Heart left ventricle (tissue), 13 donors: Measurements from ENCODE around the gene CACNB4.

Experiments
- POLR2A ChIP-seq, 2 donors: fragments of 450-650 bp; IDR thresholded peaks; one replicate each; pipeline ENCODE4 v1.6.1; 2017; ENCODE audit warnings: antibody characterized with exemption in 2 of 2, mild to moderate bottlenecking in 2 of 2, moderate library complexity in 2 of 2
- TF ChIP-seq, protein P1 (sequence below), 12 donors: fragments of 200-600 bp; sonication (generic) in 4 of 12; IDR thresholded peaks; one replicate each; pipeline versions ENCODE4 v1.5.0 to v1.8.0; 2018 to 2022; ENCODE audit warnings: antibody characterized with exemption in 12 of 12, mild to moderate bottlenecking in 5 of 12
- donor health status: ischemic (EF 13 %, LVEDD 7.1; RV severe dilation, severe dysfunction).
- donor health status: DM: no; HTN: yes; CAD: no.
- donor health status: DM: no; HTN: no; CAD: no.
- donor health status: ischemic (EF 25% LVEDD 6.9; RV normal size, moderate dysfunction).
- donor health status: ischemic (EF 25% LVEDD 5.7; RV mildly dilated, moderate dysfunction).
- donor health status: ischemic (EF 35%, LVEDD 5.7; RV mildly dilated, moderate dysfunction).
- donor health status: nonischemic (EF 11% LVEDD 7.7; RV severe dilation, severe dysfunction).
- donor health status: DM: yes; HTN: yes; CAD: no.
- donor health status: PGD.
- donor health status: ischemic (EF 29% LVEDD 5.4; RV normal size, mild dysfunction).
- donor health status: nonischemic (EF 23%, LVEDD 6.1; RV moderate dilation, normal function).

- TF ChIP-seq POLR2A (IDR thresholded peaks at IDR 0.05): no peak
- TF ChIP-seq, protein P1, sequence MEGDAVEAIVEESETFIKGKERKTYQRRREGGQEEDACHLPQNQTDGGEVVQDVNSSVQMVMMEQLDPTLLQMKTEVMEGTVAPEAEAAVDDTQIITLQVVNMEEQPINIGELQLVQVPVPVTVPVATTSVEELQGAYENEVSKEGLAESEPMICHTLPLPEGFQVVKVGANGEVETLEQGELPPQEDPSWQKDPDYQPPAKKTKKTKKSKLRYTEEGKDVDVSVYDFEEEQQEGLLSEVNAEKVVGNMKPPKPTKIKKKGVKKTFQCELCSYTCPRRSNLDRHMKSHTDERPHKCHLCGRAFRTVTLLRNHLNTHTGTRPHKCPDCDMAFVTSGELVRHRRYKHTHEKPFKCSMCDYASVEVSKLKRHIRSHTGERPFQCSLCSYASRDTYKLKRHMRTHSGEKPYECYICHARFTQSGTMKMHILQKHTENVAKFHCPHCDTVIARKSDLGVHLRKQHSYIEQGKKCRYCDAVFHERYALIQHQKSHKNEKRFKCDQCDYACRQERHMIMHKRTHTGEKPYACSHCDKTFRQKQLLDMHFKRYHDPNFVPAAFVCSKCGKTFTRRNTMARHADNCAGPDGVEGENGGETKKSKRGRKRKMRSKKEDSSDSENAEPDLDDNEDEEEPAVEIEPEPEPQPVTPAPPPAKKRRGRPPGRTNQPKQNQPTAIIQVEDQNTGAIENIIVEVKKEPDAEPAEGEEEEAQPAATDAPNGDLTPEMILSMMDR (IDR thresholded peaks at IDR 0.05): no peak
Measured at GRCh38 chr2:152065945-152066344, 32.9 kb downstream of the CACNB4 start.
